Prostate gland (tissue), 2 donors: ENCODE data around the gene PSMB8.

Source experiments
- POLR2A ChIP-seq: fragments of 450-650 bp; IDR thresholded peaks from one replicate; pipeline ENCODE4 v1.6.1; 2016; ENCODE audit warnings: antibody characterized with exemption, mild to moderate bottlenecking
- POLR2AphosphoS5 ChIP-seq: sonication (generic); formaldehyde crosslinking; IDR thresholded peaks from one replicate; pipeline ENCODE4 v1.6.1; 2017; ENCODE audit warnings: antibody characterized with exemption
- TF ChIP-seq, protein P1 (sequence below), 4 experiments: fragments of 200-600 bp in 2 of 4; fragments of 450-650 bp in 2 of 4; sonication (generic) in 2 of 4; IDR thresholded peaks; 1 replicate in 3 of 4; 2 replicates in 1 of 4; pipeline ENCODE4 v1.5.1; 2016 to 2019; ENCODE audit warnings: antibody characterized with exemption in 4 of 4, mild to moderate bottlenecking in 2 of 4, moderate library complexity in 2 of 4

DNA sequence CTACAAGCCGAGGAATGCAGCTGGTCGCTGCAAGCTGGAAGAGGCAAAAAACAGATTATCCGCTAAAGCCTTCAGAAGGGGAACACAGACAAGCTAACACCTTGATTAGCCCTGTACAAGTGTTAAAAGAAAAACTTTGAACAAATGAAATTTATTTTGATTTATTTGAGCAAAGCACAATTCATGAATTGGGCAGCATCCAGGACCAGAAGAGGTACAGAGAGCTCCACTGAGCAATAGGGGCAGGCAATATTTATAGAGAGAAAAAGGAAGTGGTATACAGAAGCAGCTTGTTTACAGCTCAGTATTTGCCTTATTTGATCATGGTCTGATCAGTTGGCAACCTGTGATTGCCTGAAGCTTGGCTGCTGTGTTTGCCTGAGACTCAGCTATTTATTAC lies 44.7 kb downstream of the PSMB8 start:
- TF ChIP-seq POLR2A, result no peak
- TF ChIP-seq, protein P1, sequence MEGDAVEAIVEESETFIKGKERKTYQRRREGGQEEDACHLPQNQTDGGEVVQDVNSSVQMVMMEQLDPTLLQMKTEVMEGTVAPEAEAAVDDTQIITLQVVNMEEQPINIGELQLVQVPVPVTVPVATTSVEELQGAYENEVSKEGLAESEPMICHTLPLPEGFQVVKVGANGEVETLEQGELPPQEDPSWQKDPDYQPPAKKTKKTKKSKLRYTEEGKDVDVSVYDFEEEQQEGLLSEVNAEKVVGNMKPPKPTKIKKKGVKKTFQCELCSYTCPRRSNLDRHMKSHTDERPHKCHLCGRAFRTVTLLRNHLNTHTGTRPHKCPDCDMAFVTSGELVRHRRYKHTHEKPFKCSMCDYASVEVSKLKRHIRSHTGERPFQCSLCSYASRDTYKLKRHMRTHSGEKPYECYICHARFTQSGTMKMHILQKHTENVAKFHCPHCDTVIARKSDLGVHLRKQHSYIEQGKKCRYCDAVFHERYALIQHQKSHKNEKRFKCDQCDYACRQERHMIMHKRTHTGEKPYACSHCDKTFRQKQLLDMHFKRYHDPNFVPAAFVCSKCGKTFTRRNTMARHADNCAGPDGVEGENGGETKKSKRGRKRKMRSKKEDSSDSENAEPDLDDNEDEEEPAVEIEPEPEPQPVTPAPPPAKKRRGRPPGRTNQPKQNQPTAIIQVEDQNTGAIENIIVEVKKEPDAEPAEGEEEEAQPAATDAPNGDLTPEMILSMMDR (IDR thresholded peaks at IDR 0.05), result no peak
- TF ChIP-seq POLR2AphosphoS5, result no peak
